HG03039 (cell line): ENCODE measurements around the gene CHST13.
"Not testable (repeated sequence)": the region's sequence is repeated elsewhere in the genome, so short reads cannot be mapped to it uniquely, and the experiment has no call there.

Experiments used
- ATAC-seq: cut with Tn5 transposase; IDR thresholded peaks from one replicate; pipeline ENCODE4 v1.9.1; 2021; ENCODE audit warnings: mild to moderate bottlenecking, moderate library complexity; ENCODE audit not compliant: unreplicated experiment

The CHST13 gene

GRCh38 chr3:126524429-126524988 lies 554 bp downstream of the CHST13 start:
- no peak for ATAC-seq

GRCh38 chr3:126525091-126525852 lies 1.3 kb downstream of the CHST13 start:
- ATAC-seq: no peak

GRCh38 chr3:126525853-126526667 lies 2.1 kb downstream of the CHST13 start:
- ATAC-seq: no peak

- ATAC-seq: no peak
Measured at GRCh38 chr3:126526668-126527005, 2.7 kb downstream of the CHST13 start.

GRCh38 chr3:126527006-126527405 lies 3.1 kb downstream of the CHST13 start:
- no peak for ATAC-seq

GRCh38 chr3:126527455-126528211 lies 3.7 kb downstream of the CHST13 start:
- ATAC-seq: no peak

- no peak for ATAC-seq
Measured at GRCh38 chr3:126528419-126528799, 4.5 kb downstream of the CHST13 start.

- ATAC-seq: no peak
Measured at GRCh38 chr3:126528800-126529541, 5.0 kb downstream of the CHST13 start.

- ATAC-seq: no peak
Measured at GRCh38 chr3:126529585-126530170, 5.7 kb downstream of the CHST13 start.

GRCh38 chr3:126530171-126531050 lies 6.5 kb downstream of the CHST13 start:
- no peak for ATAC-seq

- ATAC-seq: no peak
Measured at GRCh38 chr3:126531051-126531330, 7.0 kb downstream of the CHST13 start.

- no peak for ATAC-seq
Measured at GRCh38 chr3:126533506-126533905, 9.6 kb downstream of the CHST13 start.

- not testable (repeated sequence) for ATAC-seq
Measured at GRCh38 chr3:126534716-126535115, 10.8 kb downstream of the CHST13 start.

- ATAC-seq: no peak
Measured at GRCh38 chr3:126535636-126536035, 11.7 kb downstream of the CHST13 start.

GRCh38 chr3:126536126-126536525 lies 12.2 kb downstream of the CHST13 start:
- ATAC-seq: no peak

- ATAC-seq: no peak
Measured at GRCh38 chr3:126537116-126537729, 13.3 kb downstream of the CHST13 start.

- ATAC-seq: no peak
Measured at GRCh38 chr3:126537730-126538281, 13.9 kb downstream of the CHST13 start.

- no peak for ATAC-seq
Measured at GRCh38 chr3:126538316-126538715, 14.4 kb downstream of the CHST13 start.

GRCh38 chr3:126538966-126539365 lies 15.0 kb downstream of the CHST13 start:
- ATAC-seq: no peak
